GM12892 (cell line): ENCODE results near the gene MACROD2.

Experiments
- POLR2A ChIP-seq: IDR thresholded peaks from 2 replicates; pipeline ENCODE4 v1.6.1; 2011; ENCODE audit warnings: low read depth, low read length, control low read depth
- POLR2AphosphoS5 ChIP-seq: IDR thresholded peaks from 2 replicates; pipeline ENCODE4 v1.6.1; 2011; ENCODE audit warnings: low read depth, low read length, control low read depth
- TAF1 ChIP-seq: IDR thresholded peaks from 2 replicates; pipeline ENCODE4 v1.6.1; 2011; ENCODE audit warnings: low read depth, mild to moderate bottlenecking, control low read depth, low read length, borderline replicate concordance

GRCh38 chr20:15200147-15200565 is 1204.8 kb downstream of the MACROD2 start:
- TF ChIP-seq POLR2A (no peak), TAF1 (no peak), POLR2AphosphoS5 (no peak)
